T-helper 2 cell treated with Interferon-gamma antibody and Interleukin-4, amounts not matched to agents 5 μg/mL and 100 μg/mL, for 36 hours (primary cell): ENCODE data around the gene RNF149.

Source experiments
- DNase-seq: peaks from one replicate; pipeline ENCODE4 v3.0.0; 2021; ENCODE audit warnings: low spot score
- H3K27ac Mint-ChIP-seq: one replicate; pipeline ENCODE4 v1.8.0; 2021; ENCODE audit warnings: mild to moderate bottlenecking, mixed read lengths
- H3K27me3 Mint-ChIP-seq: one replicate; pipeline ENCODE4 v1.8.0; 2021; ENCODE audit warnings: low read depth, mixed read lengths
- H3K36me3 Mint-ChIP-seq: one replicate; pipeline ENCODE4 v1.8.0; 2021; ENCODE audit warnings: low read depth, mixed read lengths
- H3K4me1 Mint-ChIP-seq: one replicate; pipeline ENCODE4 v1.8.0; 2021; ENCODE audit warnings: low read depth, mixed read lengths
- H3K4me3 Mint-ChIP-seq: one replicate; pipeline ENCODE4 v1.8.0; 2022; ENCODE audit warnings: mild to moderate bottlenecking, moderate library complexity, mixed read lengths
- H3K9me3 Mint-ChIP-seq: one replicate; pipeline ENCODE4 v1.8.0; 2021; ENCODE audit warnings: mixed read lengths

RNF149 gene

DNA sequence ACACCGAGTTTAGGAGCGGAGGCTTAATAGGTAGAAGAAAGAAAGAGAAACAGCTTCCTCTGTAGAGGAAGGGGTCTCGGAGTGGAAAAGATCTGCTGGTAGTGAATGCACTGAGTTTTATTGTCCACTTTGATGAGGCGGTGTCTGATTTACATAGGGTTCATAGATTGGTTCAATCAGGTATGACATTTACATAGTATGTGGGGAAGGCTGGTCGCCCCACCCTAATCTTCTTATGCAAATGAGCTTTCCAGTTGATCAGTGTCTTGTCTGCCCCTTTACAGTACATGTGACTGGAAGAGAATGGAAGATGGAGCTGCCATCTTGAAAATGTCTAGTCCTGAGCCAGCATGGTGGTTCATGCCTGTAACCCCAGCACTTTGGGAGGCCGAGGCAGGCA lies 75.7 kb downstream of the RNF149 start:
- Mint-ChIP-seq H3K4me1 (no peaks in the 10 kb centered on the region), H3K4me3 (no peak overlapping the region), H3K27me3 (no peaks in the 10 kb centered on the region), H3K27ac (no peak overlapping the region), H3K9me3 (peaks cover 7% of the 10 kb centered on the region), H3K36me3 (no peaks in the 10 kb centered on the region)
- no peak for DNase-seq

GRCh38 chr2:101231937-101232730 lies 76.4 kb downstream of the RNF149 start:
- H3K27ac Mint-ChIP-seq: no peak overlapping the region
- no peaks in the 10 kb centered on the region for H3K36me3 Mint-ChIP-seq
- no peak for DNase-seq
- no peak overlapping the region for H3K4me3 Mint-ChIP-seq
- no peaks in the 10 kb centered on the region for H3K4me1 Mint-ChIP-seq
- H3K27me3 Mint-ChIP-seq: no peaks in the 10 kb centered on the region
- peaks cover 7% of the 10 kb centered on the region for H3K9me3 Mint-ChIP-seq

DNA sequence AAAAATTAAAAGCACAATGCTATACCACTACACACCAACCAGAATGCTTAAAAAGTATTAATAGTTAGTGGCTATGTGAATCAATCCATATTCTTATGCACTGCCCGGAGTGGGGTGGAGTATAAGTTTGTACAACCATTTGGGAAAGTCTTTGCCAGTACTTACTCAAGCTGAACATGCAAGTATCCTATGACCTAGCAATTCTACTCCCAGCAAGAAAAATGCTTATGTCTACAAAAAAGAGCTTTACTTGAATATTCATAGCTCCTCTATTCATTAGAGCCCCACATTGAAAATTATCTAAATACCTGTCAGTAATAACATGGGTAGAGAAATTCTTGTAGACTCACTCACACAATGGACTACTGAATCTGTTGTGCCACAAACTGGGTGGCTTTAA lies 77.3 kb downstream of the RNF149 start:
- no peak overlapping the region for H3K4me3 Mint-ChIP-seq
- no peaks in the 10 kb centered on the region for H3K4me1 Mint-ChIP-seq
- H3K27ac Mint-ChIP-seq: no peak overlapping the region
- H3K27me3 Mint-ChIP-seq: no peaks in the 10 kb centered on the region
- H3K36me3 Mint-ChIP-seq: no peaks in the 10 kb centered on the region
- no peak for DNase-seq
- H3K9me3 Mint-ChIP-seq: peaks cover 7% of the 10 kb centered on the region

DNA sequence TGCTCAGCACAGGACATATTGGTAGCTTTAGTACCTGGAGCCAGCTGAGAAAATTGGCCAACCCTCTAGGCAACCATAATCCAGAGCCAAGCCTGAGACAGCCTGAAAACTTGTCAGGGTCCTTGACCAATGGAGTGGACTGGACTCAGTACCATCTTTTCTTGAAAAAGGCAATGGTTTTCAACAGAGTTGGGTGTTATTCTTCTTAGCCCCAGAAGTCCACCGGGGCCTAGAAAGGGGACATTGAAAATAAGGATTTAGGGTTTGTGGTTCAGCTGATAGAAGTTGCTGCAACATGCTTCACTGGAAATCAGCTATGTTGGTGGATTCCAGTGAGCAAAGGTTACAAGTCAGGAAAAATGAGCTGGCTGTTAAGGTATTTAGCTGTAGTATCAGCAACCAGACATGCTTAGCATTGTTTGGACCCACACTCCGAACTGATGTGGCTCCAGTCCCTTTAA lies 77.9 kb downstream of the RNF149 start:
- Mint-ChIP-seq H3K27ac (no peak overlapping the region), H3K4me3 (no peak overlapping the region), H3K4me1 (no peaks in the 10 kb centered on the region), H3K36me3 (no peaks in the 10 kb centered on the region), H3K9me3 (peaks cover 12% of the 10 kb centered on the region), H3K27me3 (no peaks in the 10 kb centered on the region)
- no peak for DNase-seq
